ENCODE results near the gene SULF2.

Gene SULF2

DNA sequence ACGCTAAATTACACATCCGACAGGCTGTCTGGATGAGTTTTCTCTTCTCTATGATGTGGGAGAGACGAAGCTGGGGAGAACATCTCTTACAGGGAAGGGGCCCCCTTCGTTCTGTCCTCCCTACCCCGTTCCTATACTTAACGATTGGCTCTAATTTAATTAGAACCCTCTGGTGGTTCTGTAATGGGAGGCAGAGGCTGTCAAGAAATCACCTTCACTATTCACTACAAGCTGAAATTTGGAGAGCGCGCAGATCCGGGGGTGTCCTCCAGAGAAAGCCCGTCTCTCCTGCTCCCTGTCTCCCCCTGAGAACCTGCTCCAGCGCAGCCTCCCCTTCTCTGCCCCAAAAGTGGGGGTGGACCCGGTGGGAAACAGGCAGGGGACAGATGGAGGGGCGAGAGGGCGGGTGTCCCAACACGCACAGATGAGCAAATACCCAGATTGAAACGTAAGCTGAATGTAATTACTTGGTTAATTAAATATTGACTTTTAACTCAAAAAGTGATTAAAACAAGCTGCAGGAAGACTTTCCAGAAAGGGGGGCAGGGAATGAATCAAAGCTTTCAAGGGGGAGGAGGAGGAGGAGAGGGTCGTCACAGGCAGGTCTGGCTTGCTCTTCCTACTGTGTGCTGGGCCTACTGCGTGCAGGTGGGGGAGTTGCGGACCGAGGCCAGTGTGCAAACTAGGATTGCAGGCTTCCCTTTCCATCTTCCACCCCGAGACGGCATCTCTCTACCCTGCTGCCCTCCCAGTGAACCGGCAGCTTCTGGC is 1.3 kb downstream of the SULF2 start:
- DNase-seq = no peak

DNA sequence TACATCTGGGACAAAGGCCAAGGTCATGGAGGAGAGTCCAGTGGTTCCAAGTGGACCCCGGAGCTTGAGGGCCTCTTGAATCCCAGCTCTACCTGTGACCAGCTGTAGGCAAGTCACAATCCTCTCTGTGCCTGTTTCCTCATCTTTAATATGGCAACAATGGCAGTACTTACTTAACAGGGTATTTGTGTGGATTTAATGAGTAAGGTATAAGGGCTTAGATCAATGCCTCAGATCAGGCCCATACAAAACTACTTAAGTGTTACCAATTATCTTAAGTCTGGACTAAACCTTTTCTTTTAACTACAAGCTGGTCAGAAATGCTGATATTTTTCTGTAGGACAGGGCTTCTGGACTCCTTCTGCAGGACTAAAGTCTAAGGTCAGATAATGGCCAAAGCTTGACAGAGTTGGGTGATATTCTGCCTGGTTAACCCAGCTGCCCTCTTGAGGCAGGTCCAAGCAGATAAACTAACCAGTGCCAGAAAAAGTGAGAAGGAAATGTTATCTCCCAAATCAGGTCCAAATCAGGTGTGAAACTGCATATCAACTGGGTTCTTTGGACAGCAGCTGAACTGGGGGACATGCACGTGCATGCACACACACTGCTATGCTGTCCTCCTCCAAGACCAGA is 2.2 kb downstream of the SULF2 start:
- no peak for DNase-seq

DNA sequence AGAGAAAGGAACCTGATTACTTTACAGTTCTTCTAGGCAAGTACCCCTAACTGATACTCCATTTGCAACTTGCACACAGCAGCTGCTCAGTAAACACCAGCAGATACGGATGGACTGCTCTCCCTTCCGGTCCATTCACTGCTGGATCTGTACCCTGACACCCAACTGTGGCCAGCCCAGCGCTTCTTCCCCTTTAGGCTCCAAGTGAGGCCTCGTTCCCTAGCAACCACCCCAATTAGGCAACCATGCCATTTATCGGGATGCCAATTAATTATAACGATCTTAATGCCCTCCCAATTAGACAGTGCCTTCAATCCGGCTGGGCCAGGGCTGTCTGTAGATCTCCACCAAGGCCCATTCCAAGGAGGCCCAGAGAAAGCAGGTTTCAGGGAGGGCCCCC is 3.2 kb downstream of the SULF2 start:
- no peak for DNase-seq

DNA sequence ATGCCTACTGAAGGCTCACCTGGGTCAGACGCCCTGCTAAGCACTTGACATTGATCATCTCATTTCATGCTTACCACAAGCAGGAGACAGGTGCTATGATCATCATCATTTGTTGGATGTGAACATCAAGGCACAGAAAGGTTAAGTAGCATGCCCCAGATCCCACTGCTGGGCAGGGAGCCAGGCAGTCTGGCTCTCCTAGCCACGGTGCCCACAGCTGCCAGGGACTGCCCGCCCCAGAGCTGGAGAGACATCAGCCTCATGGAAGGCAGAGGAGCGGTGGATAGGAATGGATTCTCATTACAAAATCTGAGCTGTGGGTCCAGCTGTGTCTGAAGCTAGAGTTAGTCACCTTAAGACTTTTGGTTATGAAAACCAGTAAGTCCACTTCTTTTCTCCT is 3.6 kb downstream of the SULF2 start:
- no peak for DNase-seq

DNA sequence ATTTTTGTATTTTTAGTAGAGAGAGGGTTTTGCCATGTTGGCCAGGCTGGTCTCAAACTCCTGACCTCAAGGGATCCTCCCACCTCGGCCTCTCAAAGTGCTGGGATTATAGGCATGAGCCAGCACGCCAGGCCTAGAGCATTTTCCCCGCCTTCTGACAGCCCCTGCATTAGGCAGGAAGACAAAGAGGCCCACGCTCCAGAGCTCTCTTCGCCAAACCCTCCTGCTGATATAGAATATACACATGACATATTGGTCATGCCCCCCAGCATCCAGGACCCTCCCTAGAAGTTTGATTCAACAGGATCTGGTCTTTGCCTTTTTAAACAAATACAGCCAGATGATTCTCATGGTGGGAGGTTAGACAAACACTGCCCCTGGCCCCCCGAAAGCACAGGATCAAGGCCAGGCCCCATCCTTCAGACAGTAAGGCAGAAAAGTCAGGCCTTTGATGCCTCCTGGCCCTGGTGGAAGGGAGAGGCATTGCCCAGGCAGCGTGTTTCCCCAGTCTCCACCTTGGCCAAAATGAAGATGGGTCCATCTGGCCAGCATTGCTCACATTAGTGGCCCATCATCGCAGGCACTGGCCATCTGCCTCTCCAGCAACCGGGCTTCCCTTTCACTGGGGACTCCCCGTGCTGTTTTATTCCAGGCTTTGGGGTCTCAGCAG is 4.4 kb downstream of the SULF2 start:
- DNase-seq = no peak

DNA sequence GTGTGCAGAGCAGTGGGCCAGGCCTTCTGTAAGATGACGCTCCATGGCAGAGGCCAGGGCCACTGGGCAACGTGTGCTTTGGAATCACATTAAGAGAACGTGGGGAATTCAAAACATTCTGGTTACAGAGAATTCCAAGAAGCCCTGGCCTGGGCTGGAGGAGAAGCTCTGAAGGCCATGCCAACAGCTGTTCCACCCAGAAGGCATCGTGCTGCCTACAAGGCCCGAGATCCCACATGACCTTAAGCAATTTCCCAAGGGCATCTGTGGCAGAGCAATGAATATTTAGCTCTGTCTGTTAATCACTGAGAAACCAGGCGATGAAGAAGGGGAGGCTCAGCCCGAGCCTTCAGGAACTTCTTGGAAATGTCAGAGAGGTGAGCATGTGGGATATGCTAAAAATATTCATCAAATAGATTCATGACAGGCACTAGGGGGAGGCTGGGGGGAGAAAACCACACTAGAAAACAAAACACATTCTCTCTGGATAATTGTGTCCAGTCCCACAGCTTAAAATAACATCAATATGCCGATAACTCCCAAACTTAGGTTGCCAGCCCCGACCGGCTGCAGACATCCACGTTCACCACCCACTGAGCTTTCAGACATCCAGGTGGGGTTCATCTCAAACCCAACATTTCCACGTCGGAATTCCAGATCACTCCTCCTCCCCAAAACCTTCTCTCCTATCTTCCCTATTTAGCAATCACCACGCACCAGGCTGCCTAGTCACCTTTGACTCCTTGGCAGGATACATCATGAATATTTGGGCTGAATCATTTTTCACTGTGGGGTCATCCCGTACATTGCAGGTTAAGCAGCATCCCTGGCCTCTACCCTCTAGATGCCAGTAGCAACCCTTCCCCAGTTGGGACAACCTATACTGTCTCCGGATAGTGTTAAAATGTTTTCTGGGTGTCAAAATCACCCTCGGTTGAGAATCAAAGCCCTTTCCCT is 6.6 kb downstream of the SULF2 start:
- DNase-seq = no peak

DNA sequence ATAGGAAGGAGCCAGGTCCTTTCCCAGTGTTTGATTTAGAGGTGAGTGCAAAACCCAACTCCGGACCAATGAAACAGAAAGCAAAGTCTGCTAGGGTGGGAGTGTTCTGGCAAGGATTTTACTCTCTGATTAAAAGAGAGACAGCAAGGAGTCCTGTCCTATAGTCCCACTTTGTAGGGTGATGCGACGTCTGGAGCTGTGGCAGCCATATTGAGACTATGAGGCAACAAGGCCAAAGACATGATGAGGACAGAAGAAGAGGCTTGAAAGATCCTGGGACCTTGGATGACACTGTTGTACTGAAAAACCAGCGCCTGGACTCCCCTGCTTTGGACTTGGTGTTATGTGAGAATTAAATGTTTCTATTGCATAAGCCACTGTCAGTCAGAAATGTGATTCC is 8.1 kb downstream of the SULF2 start:
- DNase-seq = no peak

DNA sequence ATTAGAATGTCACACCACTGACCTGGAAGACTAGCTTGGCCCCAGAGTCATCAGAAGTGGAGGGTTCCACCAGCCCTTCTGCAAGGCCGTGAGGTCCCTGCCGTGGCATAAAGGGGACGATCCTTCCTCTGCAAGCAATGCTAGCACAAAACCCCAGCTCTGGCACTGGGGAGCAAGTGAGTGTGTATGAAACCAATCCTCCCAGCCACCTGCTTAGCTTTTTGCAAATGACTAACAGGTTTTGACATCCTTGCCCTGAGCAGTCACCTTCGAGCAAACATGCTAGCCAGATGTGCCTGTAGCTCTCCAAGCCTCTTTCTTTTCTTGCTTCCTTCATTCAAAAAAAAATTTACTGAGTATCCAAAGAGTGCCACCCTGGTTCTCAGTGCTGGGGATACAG is 8.6 kb downstream of the SULF2 start:
- no peak for DNase-seq

DNA sequence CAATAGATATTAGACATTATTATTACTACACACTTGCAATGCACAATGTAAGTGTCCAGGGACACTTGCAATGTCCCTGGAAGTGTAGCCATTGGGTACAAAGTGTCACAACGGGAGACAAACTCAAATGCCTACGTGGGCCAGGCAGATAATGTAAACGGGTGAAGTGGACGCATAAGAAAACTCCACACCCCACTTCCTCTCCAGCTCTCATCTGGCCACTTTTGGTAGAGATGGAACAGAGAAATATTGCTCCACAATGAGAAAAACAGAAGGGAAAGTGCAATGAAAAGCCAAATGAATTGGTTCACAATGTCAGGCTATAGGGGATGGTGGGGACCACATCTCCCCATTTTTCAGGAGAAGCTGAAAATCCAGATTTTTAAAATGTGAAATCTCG is 9.4 kb downstream of the SULF2 start:
- no peak for DNase-seq

DNA sequence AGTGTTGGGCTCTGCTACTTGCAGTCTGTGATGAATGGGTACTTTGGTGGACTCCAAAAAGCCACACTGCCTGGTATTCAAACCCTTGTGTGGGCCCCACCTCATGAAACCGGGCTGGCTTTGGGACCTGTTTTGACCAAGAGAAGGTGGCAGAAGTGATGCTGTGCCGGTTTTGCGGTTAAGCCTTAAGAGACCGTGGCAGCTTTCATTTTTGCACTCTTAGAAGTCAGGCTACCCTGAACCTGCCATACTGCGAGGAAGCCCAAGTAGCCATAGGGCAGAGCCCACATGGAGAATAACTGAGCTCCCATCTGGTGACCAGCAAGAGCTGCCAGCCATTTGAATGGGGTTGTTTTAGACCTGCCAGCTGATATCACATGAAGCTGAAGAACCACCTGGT is 10.2 kb downstream of the SULF2 start:
- no peak for DNase-seq

DNA sequence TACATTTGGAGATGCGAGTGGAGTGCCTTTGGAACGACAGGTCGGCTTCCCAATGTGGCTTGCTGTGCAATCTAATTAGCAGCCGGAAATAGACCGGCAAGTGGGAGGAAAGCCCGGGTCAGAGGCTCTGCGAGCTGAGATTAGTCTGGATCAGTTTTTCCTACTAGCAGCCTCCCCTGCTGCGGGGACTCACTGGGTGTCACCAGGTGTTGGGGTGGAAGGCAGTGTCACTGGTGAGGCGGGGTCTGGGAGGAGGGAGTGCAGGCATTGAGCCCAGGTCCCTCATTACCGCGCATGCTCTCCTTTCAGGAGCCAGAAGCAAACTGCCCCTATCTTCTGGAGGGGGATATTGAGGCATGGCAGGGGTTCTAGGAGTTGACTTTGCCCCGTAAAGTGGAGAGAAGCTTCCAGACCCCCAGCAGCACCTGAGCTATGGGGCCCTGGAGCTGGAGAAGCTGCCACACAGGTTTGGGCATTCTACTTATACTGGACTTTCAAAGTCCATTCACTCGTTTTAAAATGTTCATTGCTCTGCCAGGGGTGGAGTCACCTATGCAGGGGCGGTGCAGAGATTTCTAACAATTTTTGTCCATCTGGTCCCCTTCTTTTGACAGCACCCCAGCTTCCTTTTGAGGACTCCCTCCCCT is 11.0 kb downstream of the SULF2 start:
- no peak for DNase-seq

DNA sequence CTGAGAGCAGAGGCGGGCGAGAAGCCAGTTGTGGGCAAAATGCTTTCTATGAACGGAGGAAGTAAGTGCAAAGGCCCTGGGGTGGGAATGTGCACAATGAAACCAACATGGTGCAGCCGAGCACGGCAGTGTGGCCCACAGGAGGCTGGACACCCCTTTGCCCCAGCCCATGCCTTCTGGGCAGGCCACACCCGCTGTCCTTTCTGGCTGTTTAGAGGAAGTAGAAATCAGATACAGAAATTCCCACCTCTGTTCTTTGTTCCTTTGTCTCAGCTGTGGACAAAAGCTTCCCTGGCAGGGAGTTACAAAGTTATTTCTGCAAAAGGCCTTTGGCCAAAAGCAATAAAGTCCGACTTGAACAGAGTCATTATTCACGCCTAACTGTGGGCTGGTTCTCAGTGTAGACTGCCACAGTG is 11.9 kb downstream of the SULF2 start:
- no peak for DNase-seq

DNA sequence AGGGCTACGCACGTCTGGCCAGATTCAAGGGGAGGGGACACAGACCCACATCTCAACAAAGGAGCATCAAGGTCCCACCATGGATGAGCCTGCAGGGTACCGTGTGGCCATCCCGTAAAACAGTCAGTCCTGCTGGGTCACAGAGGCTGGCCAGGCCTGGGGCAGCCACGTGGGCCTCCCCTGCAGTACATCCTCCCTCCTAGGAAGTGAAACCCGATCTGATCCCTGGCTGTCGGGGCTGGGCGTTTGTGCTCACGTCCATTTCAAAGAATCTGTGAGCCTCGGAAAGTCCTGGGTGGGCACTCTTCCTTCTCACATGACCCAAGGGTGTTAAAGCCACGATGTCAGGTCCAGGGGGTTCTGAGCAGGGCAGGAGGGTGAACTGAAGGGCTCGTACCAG is 14.3 kb downstream of the SULF2 start:
- DNase-seq = no peak

DNA sequence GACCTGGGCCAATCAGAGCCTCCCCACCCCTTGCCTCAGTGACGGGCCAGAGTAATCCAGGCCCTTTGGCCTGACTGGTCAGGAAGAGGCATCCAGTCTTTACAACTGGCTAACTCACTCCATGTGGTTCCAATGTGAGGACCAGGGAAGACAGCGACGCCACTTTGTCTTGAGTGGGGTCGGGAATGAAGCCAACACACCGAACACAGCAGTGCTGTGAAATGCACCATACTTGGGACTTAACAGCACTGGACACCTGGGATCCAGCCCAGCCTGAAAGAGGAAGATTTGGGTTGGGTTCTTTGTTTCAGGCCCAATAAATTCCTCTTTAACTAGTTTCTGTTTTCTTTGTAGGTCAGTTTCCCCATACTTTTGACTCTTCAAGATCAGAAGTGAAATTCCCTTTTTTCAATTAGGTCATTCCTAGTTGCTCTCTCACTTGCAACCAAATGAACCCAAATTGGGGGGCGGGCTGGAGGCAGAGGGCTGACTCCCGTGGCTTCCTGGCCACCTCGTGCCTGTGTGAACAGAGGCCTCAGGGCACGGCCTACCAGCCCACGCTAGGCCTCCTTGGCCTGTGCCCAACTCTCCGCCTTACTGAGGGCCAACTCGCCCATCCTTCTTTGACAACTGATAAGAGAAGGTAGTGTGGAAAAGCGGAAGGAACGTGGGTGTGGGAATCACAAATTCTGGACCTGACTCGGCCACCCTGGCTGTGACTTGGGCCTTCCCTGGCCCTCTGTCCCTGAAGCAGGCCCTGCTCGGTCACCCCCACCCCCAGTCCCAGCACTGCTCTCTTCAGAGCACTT is 17.1 kb downstream of the SULF2 start:
- no peak for DNase-seq

DNA sequence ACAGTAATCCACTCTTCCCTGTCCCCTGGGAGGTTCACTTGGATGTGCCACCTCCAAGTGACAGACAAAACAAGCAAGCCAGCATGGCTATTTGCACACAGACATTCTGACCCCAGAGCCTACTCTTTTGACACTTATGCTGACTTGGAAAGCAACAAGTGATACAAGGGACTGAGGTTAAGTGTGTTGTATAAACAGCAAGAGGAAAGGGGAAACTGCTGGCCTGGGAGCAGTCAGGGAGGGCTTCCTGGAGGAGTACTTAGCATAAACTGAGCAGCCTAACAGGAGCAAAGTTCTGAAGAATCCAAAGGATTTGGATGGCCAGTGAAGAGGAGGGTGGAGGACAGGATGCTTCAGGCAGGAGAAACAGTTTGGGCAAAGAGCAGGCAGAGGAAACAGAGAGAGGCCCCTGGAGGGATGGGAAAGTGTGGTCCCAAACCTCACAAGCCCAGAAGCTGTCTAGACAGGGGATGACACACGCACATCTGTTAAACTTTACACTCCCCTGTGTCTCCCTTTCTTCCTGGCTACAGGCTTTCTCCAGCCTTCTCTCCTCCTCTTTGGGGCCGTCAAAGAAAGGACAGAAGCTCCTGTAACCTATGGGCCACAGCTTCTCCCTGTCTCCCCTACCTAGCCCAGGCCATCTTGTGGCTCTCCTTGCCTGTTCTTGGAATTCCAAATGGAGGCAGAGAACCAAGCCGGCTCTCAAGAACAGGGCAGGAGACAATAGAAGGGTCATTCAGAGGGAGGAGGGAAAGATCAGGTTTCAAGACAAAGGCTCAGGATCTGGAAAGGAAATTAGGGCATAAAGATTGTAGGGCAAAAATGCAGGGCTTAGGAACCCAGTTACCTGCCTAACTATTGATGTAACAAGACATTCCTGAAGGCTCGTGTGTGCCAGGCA is 19.3 kb downstream of the SULF2 start:
- DNase-seq = no peak

DNA sequence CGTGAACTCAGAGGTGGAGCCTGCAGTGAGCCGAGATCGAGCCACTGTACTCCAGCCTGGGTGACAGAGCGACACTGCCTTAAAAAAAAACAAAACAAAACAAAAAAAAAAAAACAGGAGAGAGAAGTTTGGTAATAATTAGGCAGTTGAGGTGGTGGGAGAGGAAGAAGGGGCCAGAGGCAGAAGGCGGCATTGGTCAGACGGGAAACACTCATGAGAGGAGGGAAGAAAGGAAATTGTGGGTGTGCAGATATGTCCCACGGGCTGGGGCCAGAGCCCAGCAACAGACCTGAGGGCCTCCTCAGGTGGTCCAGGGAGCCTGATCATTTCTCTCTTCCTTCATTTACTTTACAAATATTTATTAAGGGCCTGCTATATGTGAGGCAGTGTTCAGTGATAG is 20.0 kb downstream of the SULF2 start:
- DNase-seq = no peak

DNA sequence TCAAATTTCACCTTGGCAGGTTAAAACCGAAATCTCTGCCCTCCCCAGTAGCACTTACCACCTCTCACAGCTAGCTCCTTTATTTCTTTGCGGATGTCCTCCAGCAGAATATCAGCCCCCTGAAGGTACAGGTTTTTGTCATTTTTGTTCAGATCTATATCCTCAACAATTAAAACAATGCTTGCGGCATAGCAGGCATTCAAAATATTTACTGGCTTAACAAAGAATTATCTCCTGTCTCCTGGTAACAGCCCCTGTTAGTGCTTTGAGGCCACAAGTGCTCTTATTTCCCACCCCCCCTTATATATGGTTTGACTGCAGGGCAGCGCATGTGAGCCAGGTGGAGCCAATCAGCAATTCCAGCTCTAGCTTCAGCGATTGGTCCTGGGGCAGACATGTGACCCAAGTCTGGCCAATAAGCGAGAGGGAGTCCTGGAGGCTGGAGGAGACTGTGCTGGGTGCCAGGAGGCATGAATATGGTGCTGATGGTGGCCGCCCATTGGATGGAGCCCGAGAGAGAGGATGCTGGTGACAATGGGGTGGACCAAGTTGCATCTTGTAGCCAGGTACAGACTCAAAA is 21.0 kb downstream of the SULF2 start:
- no peak for DNase-seq

DNA sequence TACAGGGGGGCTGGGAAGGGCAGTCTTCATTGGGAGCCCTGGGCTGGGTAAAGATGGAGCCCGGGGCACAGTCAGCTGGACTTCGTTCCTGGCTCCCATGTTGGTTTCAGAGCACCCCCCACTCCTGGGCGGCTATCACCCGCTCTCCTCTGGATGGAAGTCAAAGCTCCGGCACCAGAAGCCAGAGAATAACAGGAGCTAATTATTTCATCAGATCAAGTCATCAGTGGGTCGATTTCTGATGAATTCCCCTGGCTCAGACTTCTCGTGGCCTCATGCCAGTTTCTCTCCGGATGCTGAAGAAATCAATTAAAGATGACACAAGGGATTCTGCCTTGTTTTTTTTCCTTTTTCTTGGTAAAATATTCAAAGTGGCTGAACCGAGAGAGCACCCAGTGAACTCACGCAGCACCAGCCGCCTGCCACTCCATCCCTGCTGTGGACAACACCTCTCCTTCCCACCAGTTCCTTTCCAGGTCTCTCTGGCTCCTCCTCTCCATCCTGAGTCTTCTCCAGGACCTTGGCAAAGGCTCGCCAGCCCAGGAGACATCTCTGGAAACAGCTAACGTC is 22.5 kb downstream of the SULF2 start:
- no peak for DNase-seq

DNA sequence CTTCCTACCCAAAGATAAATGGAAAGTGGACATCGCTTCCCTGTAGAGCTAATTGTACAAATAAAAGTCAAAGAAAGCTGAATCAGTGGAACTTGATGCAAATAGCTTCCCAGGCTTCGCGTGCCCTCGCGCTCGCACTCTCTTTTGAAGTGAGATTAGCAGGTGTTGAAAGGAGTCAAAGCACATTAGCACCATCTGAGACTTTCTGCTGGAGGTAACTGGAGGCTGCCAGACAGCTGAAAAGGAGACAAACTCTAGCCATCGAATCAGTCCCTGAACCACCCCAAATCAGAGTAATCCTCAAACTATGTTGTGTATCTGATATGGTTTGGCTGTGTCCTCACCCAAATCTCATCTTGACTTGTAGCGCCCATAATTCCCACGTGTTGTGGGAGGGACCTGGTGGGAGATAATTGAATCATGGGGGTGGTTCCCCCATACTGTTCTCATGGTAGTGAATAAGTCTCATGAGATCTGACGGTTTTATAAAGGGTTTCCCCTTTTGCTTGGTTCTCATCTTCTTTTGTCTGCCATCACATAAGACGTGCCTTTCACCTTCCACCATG is 23.7 kb downstream of the SULF2 start:
- DNase-seq = no peak
